Testis (tissue), 3 donors: Measurements from ENCODE around the gene EEFSEC. TPM values are rescaled to one million over a fixed set of nuclear protein-coding genes. Genes with fewer than 3 reads are reported as not detected.

Experiments
- DNase-seq: peaks from one replicate; pipeline ENCODE4 v3.0.0-alpha.2; 2019
- H3K27ac ChIP-seq, 2 donors: fragments of 200-600 bp; sonication (generic); one replicate each; pipeline ENCODE4 v1.5.1; 2019
- H3K27me3 ChIP-seq: fragments of 200-600 bp; sonication (generic); one replicate; pipeline ENCODE4 v1.5.1; 2019
- H3K36me3 ChIP-seq: fragments of 200-600 bp; sonication (generic); one replicate; pipeline ENCODE4 v1.5.1; 2017; ENCODE audit warnings: low read depth; ENCODE audit errors: missing control alignments
- H3K4me1 ChIP-seq: fragments of 200-600 bp; sonication (generic); one replicate; pipeline ENCODE4 v1.5.1; 2019
- H3K4me3 ChIP-seq, 2 donors: fragments of 200-600 bp; sonication (generic); one replicate each; pipeline ENCODE4 v1.5.1; 2017 to 2019
- H3K9me3 ChIP-seq: fragments of 200-600 bp; sonication (generic); one replicate; pipeline ENCODE4 v1.5.1; 2017
- POLR2A ChIP-seq: fragments of 450-650 bp; IDR thresholded peaks from one replicate; pipeline ENCODE4 v1.6.1; 2017; ENCODE audit warnings: antibody characterized with exemption, mild to moderate bottlenecking, moderate library complexity
- WGBS, 2 donors: methylation state at CpG; one replicate each; pipeline ENCODE4 v1.1.5; 2018; 5-methylcytosine and 5-hydroxymethylcytosine counted together
- intact Hi-C: fragments of 100-400 bp; cut with DNase I; formaldehyde crosslinking; loops from one replicate; pipeline ENCODE4 v1.15.1; 2023; ENCODE audit warnings: low total_unique reads
- polyA plus RNA-seq: library from polyadenylated mRNA; stranded (reverse); fragments of 350-450 nt; fragmentation: Illumina TruSeq; extraction: RNeasy Lipid Tissue Mini Kit (QIAGEN cat#74804); gene quantifications from one replicate; pipeline ENCODE4 v1.2.3, GENCODE V29; 2014; ENCODE audit warnings: low read depth, low replicate concordance; ENCODE audit not compliant: insufficient read depth
- total RNA-seq, 2 donors: library from RNA; depleted of rRNA; stranded (reverse); fragments of >200 nt; gene quantifications; one replicate each; pipeline ENCODE4 v1.2.3, GENCODE V29; 2016
- TF ChIP-seq, protein P1 (sequence below), 3 experiments: fragments of 450-650 bp in 2 of 3; fragments of 200-600 bp in 1 of 3; sonication (generic) in 1 of 3; IDR thresholded peaks; one replicate each; pipeline ENCODE4 v1.5.1; 2016 to 2019; ENCODE audit warnings: antibody characterized with exemption in 3 of 3, mild to moderate bottlenecking in 2 of 3, moderate library complexity in 1 of 3

The EEFSEC gene
- total and polyA plus RNA-seq, 3 donors from 2014 or later: 35.4 to 40.3 (median 35.4) TPM

DNA sequence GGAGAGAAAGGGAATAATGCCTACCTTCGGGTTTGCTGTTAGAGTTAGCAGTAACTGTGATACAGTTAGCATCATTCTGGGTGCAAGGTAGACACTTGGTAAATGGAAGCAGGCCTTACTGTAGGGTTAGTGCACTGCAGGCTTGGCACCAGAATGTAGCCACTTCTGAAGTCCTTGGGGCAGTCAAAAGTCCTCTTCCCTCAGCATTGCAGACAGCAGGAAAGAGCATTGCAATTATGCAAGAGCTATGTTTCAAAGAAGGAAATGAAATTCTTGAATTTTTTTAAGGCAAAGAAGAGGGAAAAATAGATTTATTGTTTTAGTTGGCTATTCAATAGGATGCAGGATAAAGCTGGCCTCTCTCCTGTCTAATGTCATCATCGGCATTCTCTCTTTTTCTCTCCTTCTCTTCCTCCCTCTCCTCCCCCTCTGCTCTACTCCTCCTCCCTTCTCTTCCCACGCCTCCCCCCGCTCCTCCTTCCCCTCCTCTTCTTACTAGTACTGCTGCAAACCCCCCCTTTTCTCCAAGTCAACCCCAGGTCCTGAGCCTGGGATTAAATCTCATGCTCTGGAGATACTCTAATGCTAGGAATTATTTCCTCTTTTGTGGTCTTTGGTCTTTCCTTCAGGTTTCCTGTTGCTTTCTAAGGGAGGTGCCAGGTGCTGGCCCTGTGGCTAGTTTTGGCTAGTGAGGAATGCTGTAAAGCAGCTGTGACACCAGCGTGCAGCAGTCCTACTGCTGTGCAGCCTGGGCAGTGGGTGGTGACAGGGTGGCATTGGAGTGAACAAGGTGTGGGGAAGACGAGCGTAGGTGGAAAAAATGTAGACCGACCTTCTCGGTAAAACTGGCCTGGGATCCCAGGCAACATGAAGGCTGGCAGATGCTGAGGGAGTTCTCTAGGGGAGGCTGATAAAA lies 21.7 kb downstream of the EEFSEC start:
- WGBS, 2 donors: 77 to 86% methylated on average over 9 of the region's 9 CpGs
- TF ChIP-seq POLR2A: no peak
- TF ChIP-seq, protein P1, sequence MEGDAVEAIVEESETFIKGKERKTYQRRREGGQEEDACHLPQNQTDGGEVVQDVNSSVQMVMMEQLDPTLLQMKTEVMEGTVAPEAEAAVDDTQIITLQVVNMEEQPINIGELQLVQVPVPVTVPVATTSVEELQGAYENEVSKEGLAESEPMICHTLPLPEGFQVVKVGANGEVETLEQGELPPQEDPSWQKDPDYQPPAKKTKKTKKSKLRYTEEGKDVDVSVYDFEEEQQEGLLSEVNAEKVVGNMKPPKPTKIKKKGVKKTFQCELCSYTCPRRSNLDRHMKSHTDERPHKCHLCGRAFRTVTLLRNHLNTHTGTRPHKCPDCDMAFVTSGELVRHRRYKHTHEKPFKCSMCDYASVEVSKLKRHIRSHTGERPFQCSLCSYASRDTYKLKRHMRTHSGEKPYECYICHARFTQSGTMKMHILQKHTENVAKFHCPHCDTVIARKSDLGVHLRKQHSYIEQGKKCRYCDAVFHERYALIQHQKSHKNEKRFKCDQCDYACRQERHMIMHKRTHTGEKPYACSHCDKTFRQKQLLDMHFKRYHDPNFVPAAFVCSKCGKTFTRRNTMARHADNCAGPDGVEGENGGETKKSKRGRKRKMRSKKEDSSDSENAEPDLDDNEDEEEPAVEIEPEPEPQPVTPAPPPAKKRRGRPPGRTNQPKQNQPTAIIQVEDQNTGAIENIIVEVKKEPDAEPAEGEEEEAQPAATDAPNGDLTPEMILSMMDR (IDR thresholded peaks at IDR 0.05): no peak
- intact Hi-C loops: loop anchor here (5.0 to 10.0 kb wide), 2 partner anchors 250 to 322 kb away; no protein-coding TSS in a partner anchor
- Histone ChIP-seq H3K9me3 (no peaks in the 10 kb centered on the region), H3K36me3 (no peaks in the 10 kb centered on the region), H3K27ac (no peak overlapping the region), H3K27me3 (no peaks in the 10 kb centered on the region), H3K4me3 (no peak overlapping the region), H3K4me1 (no peaks in the 10 kb centered on the region)
- no peak for DNase-seq

GRCh38 chr3:128175768-128176167 lies 22.5 kb downstream of the EEFSEC start:
- no peak overlapping the region for H3K4me3 ChIP-seq
- no peaks in the 10 kb centered on the region for H3K9me3 ChIP-seq
- H3K27ac ChIP-seq: no peak overlapping the region
- no peaks in the 10 kb centered on the region for H3K27me3 ChIP-seq
- no peaks in the 10 kb centered on the region for H3K4me1 ChIP-seq
- no peak for TF ChIP-seq POLR2A
- TF ChIP-seq, protein P1 (IDR thresholded peaks at IDR 0.05): no peak
- 91 to 92% methylated on average over 5 of the region's 5 CpGs for WGBS, 2 donors
- H3K36me3 ChIP-seq: no peaks in the 10 kb centered on the region
- no peak for DNase-seq
- intact Hi-C loops: loop anchor here (10.0 kb wide), 1 partner anchor 249 kb away; no protein-coding TSS in a partner anchor

GRCh38 chr3:128176276-128176833 lies 23.1 kb downstream of the EEFSEC start:
- Histone ChIP-seq H3K4me1 (no peaks in the 10 kb centered on the region), H3K27me3 (no peaks in the 10 kb centered on the region), H3K4me3 (no peak overlapping the region), H3K27ac (no peak overlapping the region), H3K36me3 (no peaks in the 10 kb centered on the region), H3K9me3 (no peaks in the 10 kb centered on the region)
- intact Hi-C loops: loop anchor here (10.0 kb wide), 1 partner anchor 248 kb away; no protein-coding TSS in a partner anchor
- 94 to 96% methylated on average over 6 of the region's 6 CpGs for WGBS, 2 donors
- TF ChIP-seq, protein P1 (IDR thresholded peaks at IDR 0.05): no peak
- TF ChIP-seq POLR2A: no peak
- DNase-seq: no peak

DNA sequence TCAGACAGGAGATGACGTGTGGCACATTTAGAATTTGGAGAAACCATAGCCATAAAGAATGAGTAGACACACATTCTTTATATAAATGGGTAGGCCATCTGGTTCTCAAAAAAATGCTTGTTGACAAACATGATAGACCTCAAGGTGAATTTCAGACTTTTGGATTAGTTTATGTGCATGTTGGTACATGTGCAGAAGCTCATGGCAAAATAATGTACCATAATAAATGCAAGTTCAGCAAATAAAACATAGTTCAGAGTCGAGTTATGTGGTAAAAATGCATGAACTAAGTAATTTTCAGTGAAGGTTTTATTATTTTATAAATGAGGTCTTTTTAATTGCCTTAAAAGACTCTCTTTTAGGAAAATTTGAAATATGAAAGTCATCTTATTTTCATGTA lies 24.6 kb downstream of the EEFSEC start:
- Histone ChIP-seq H3K4me1 (no peaks in the 10 kb centered on the region), H3K4me3 (no peak overlapping the region), H3K9me3 (no peaks in the 10 kb centered on the region), H3K27me3 (no peaks in the 10 kb centered on the region), H3K36me3 (no peaks in the 10 kb centered on the region), H3K27ac (no peak overlapping the region)
- TF ChIP-seq, protein P1 (IDR thresholded peaks at IDR 0.05): no peak
- no peak for TF ChIP-seq POLR2A
- DNase-seq: no peak
- 93% methylated on average over 2 of the region's 2 CpGs for WGBS, 2 donors
- intact Hi-C loops: loop anchor here (10.0 kb wide), 1 partner anchor 247 kb away; no protein-coding TSS in a partner anchor
